Body of pancreas (tissue), 4 donors: Measurements from ENCODE around the gene WDR93. TPM values are rescaled to one million over a fixed set of nuclear protein-coding genes. Genes with fewer than 3 reads are reported as not detected.
A peak's percentile ranks its signal among the peaks of the same experiment; 100 is the strongest.

Experiments used
- ATAC-seq: fragments of 150-250 bp; one replicate; pipeline ENCODE4 v1.9.1; 2016
- DNase-seq, 4 donors: peaks; one replicate each; pipeline ENCODE4 v3.0.0-alpha.2; 2019
- H3K27ac ChIP-seq, 4 donors: fragments of 200-600 bp; sonication (generic); 1 replicate in 3 of 4; 2 replicates in 1 of 4; pipeline versions ENCODE4 v1.5.1 to v1.6.1; 2016 to 2019; ENCODE audit warnings: mild to moderate bottlenecking in 1 of 4, mixed read lengths in 1 of 4, moderate library complexity in 1 of 4
- H3K27me3 ChIP-seq, 2 donors: fragments of 200-600 bp; sonication (generic); one replicate each; pipeline ENCODE4 v1.6.0; 2016; ENCODE audit warnings: mild to moderate bottlenecking in 1 of 2
- H3K36me3 ChIP-seq, 2 donors: fragments of 200-600 bp; sonication (generic); replicated peaks in 1 of 2; 2 replicates each; pipeline ENCODE4 v1.5.1; 2016; ENCODE audit warnings: low read depth in 2 of 2; ENCODE audit not compliant: insufficient read depth in 1 of 2
- H3K4me1 ChIP-seq: fragments of 200-600 bp; sonication (generic); one replicate; pipeline ENCODE4 v1.6.0; 2016
- H3K4me3 ChIP-seq, 2 donors: fragments of 200-600 bp; sonication (generic); 1 replicate in 1 of 2; 2 replicates in 1 of 2; pipeline ENCODE4 v1.5.1; 2016 to 2019
- H3K9me3 ChIP-seq, 3 donors: fragments of 200-600 bp; sonication (generic); 1 replicate in 2 of 3; 2 replicates in 1 of 3; pipeline ENCODE4 v1.5.1; 2016
- POLR2A ChIP-seq, 3 donors: fragments of 450-650 bp; IDR thresholded peaks; one replicate each; pipeline ENCODE4 v1.6.1; 2016; ENCODE audit warnings: antibody characterized with exemption in 3 of 3, mild to moderate bottlenecking in 2 of 3
- WGBS, 2 donors: methylation state at CpG; one replicate each; pipeline ENCODE4 v1.1.5; 2017; 5-methylcytosine and 5-hydroxymethylcytosine counted together
- intact Hi-C: fragments of 100-400 bp; cut with DNase I; formaldehyde crosslinking; loops from one replicate; pipeline ENCODE4 v1.15.1; 2023
- total RNA-seq, 2 donors: library from RNA; depleted of rRNA; stranded (reverse); fragments of >200 nt; gene quantifications; one replicate each; pipeline ENCODE4 v1.1.0, GENCODE V29; 2016
- TF ChIP-seq, protein P1 (sequence below), 7 experiments: fragments of 450-650 bp in 4 of 7; fragments of 200-600 bp in 3 of 7; sonication (generic) in 3 of 7; IDR thresholded peaks; one replicate each; pipeline ENCODE4 v1.5.1; 2016 to 2019; ENCODE audit warnings: antibody characterized with exemption in 7 of 7

WDR93 gene
- total RNA-seq, 2 donors from 2014 or later = 0.66 TPM; not detected in 1

DNA sequence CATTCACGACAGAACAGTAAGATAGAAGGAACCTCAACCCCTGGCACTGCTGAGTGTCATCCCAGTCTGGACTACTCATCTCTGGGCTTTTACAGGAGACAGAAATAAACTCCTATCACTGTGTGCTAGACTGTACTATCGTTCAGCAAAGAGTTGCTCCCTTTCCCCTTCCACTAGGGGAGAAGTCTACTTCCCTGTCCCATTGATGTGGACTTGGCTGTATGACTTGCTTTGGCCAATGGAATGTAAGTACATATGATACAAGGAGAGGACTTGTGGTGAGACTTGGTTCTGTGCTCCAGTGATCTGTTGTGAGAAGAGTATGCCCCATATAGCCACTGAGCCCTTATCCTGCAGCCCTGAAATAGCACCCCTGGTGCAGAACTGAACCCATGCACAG, 30.1 kb upstream of the WDR93 start:
- ATAC-seq (no peak), DNase-seq (no peak)
- 68 to 79% methylated on average over 2 of the region's 2 CpGs for WGBS, 2 donors

DNA sequence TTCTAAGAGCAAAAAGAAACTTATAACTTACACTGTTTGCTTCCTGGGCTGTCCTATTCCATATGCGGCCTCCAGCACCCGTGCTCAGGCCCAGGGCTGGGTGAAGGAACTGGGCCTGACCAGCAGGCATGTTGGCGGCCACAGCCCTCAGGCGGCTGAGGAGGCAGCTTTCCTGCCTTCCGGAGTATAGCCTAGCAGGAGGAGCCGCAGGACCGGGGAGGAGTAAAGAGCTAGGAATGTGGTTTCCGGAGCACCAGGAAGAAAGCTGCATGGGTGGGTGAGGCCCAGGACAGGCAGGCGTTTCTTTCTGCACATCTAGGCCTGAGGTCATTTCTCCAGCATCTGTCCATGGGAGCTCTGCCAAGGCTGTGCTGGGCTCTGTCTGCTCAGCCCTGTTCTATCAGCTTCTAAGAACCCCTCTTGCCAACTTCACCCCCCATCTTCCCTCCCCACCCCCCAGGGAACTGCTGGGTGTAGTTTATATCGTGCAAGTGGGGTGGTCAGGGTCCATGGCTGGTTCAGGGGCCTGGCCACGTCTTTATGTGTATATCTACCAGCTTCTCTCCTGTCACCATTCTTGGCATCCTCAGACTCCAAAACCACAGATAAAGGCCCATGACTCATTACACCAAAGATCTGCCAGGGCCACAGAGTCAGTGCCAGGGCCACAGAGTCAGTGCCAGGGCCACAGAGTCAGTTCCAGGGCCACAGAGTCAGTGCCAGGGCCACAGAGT, 27.6 kb upstream of the WDR93 start:
- DNase-seq (peak in 3 of 4 donors; percentile 35 to 51 (median 49)), ATAC-seq (peak; percentile 45)
- 70 to 73% methylated on average over 9 to 11 of the region's 11 CpGs for WGBS, 2 donors
- no peak overlapping the region for H3K4me3 ChIP-seq
- no peak overlapping the region for H3K27ac ChIP-seq
- H3K27me3 ChIP-seq = no peaks in the 10 kb centered on the region
- H3K4me1 ChIP-seq = peaks cover 14% of the 10 kb centered on the region
- no peaks in the 10 kb centered on the region for H3K9me3 ChIP-seq
- TF ChIP-seq, protein P1, sequence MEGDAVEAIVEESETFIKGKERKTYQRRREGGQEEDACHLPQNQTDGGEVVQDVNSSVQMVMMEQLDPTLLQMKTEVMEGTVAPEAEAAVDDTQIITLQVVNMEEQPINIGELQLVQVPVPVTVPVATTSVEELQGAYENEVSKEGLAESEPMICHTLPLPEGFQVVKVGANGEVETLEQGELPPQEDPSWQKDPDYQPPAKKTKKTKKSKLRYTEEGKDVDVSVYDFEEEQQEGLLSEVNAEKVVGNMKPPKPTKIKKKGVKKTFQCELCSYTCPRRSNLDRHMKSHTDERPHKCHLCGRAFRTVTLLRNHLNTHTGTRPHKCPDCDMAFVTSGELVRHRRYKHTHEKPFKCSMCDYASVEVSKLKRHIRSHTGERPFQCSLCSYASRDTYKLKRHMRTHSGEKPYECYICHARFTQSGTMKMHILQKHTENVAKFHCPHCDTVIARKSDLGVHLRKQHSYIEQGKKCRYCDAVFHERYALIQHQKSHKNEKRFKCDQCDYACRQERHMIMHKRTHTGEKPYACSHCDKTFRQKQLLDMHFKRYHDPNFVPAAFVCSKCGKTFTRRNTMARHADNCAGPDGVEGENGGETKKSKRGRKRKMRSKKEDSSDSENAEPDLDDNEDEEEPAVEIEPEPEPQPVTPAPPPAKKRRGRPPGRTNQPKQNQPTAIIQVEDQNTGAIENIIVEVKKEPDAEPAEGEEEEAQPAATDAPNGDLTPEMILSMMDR (IDR thresholded peaks at IDR 0.05) = no peak
- peak in 1 of 3 donors; percentile 11 for TF ChIP-seq POLR2A (IDR thresholded peaks at IDR 0.05)
- no peaks in the 10 kb centered on the region for H3K36me3 ChIP-seq
- intact Hi-C loops = no loop called here

More for the DNA sequence above, 30.1 kb upstream of the WDR93 start:
- Histone ChIP-seq H3K4me1 (peaks cover 10% of the 10 kb centered on the region), H3K36me3 (no peaks in the 10 kb centered on the region), H3K27ac (no peak overlapping the region), H3K4me3 (no peak overlapping the region), H3K9me3 (no peaks in the 10 kb centered on the region), H3K27me3 (no peaks in the 10 kb centered on the region)
- intact Hi-C loops = no loop called here
- TF ChIP-seq, protein P1 (IDR thresholded peaks at IDR 0.05) = no peak

DNA sequence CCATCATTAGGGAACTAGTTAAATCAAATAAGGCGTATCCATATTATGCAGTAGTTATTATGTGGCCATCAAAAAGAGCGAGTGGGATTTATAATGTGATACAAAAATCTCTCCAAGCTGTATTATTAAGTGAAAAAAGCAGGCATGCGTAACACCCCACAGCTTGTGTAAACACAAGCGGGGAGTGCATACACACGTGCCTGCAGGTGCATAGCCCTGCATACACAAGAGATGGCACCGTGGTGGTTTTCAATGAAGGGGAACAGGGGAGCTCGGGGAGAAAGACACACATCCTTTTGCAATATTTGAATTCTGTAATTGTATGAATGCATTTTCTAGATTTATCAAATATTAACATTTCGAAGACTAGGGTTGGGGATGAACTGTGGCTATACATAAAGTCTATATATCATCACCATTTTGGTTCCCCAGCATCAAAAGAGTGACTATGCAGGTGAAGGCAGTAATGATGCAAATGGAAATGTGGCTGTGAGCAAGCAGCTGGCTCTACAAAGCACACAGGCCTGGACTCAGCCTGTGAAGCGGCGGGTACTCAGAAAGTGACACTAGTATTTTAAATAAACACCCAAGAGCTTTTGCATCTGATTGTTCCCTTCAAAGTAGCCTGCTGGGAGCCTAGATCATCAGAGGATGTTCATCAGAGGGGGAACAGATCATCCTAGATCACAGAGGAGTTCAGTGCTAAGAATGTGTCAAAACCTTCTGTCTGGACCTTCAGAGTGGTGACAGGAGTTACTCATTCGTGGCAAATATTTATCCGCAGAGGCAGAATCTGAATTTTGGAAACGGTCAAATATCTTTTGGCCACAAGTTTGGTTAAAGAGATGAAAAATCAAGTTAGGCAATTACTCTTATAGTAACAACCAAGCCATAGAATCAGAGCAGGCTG, 25.9 kb upstream of the WDR93 start:
- Histone ChIP-seq H3K9me3 (no peaks in the 10 kb centered on the region), H3K27me3 (no peaks in the 10 kb centered on the region), H3K4me1 (peaks cover 14% of the 10 kb centered on the region), H3K4me3 (no peak overlapping the region), H3K36me3 (no peaks in the 10 kb centered on the region), H3K27ac (no peak overlapping the region)
- intact Hi-C loops = no loop called here
- TF ChIP-seq, protein P1 (IDR thresholded peaks at IDR 0.05) = no peak
- no peak for TF ChIP-seq POLR2A (IDR thresholded peaks at IDR 0.05)
- DNase-seq = no peak
- WGBS, 2 donors = 79 to 82% methylated on average over 13 of the region's 13 CpGs
- no peak for ATAC-seq

DNA sequence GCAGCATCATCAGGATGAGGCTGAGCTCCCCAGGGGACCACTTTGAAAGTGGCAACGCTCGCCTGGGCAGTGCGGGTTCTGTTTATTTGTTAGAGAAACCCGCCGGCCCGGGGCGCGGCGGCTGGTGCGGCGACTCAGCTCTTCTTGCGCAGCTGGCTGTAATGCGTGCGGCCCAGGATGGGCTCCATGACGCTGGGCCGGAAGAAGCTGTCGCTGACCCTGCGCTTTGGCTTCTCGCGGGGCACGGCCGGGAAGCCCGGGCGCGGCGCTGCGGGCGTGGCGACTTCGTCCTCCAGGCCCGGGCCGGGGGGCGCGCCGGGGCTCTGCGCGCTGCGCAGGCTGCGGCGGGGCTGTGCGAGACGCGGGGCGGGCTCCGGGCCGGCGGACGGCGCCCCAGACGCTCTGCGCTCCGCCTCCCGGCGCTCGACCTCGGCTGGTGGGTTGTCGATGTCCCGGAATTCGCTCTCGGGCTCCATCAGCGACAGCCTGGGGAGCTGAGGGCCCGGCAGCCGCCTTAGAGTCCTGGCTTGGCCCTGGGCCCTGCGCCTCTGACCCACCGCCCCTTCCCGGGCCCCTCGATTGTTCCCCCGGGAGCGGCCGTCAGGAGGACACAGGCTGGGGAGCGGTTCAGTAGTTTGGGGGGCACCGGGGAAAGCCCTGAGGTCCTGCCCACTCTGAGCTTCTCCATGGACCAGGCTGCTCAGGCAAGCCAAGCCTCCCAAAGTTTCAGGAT, 25.0 kb upstream of the WDR93 start:
- Histone ChIP-seq H3K36me3 (no peaks in the 10 kb centered on the region), H3K27me3 (no peaks in the 10 kb centered on the region), H3K9me3 (no peaks in the 10 kb centered on the region), H3K27ac (peak overlapping the region in 3 of 4 donors; percentile 34 to 59 (median 48)), H3K4me1 (peaks cover 14% of the 10 kb centered on the region), H3K4me3 (no peak overlapping the region)
- peak; percentile 78 for ATAC-seq
- DNase-seq = peak; percentile 47 to 64 (median 59)
- WGBS, 2 donors = 0 to 8% methylated on average over 14 to 60 of the region's 72 CpGs
- TF ChIP-seq, protein P1 (IDR thresholded peaks at IDR 0.05) = no peak
- peak in 2 of 3 donors; percentile 24 to 46 for TF ChIP-seq POLR2A (IDR thresholded peaks at IDR 0.05)
- intact Hi-C loops = no loop called here
